LNCAP (cell line): ENCODE data around the gene SCAF4.
A peak's percentile ranks its signal among the peaks of the same experiment; 100 is the strongest.

ENCODE experiments used
- TF ChIP-seq, protein P1 (sequence below): fragments of 450-650 bp; IDR thresholded peaks from 2 replicates; pipeline ENCODE4 v1.5.1; 2017; ENCODE audit warnings: mild to moderate bottlenecking

The SCAF4 gene, protein sequence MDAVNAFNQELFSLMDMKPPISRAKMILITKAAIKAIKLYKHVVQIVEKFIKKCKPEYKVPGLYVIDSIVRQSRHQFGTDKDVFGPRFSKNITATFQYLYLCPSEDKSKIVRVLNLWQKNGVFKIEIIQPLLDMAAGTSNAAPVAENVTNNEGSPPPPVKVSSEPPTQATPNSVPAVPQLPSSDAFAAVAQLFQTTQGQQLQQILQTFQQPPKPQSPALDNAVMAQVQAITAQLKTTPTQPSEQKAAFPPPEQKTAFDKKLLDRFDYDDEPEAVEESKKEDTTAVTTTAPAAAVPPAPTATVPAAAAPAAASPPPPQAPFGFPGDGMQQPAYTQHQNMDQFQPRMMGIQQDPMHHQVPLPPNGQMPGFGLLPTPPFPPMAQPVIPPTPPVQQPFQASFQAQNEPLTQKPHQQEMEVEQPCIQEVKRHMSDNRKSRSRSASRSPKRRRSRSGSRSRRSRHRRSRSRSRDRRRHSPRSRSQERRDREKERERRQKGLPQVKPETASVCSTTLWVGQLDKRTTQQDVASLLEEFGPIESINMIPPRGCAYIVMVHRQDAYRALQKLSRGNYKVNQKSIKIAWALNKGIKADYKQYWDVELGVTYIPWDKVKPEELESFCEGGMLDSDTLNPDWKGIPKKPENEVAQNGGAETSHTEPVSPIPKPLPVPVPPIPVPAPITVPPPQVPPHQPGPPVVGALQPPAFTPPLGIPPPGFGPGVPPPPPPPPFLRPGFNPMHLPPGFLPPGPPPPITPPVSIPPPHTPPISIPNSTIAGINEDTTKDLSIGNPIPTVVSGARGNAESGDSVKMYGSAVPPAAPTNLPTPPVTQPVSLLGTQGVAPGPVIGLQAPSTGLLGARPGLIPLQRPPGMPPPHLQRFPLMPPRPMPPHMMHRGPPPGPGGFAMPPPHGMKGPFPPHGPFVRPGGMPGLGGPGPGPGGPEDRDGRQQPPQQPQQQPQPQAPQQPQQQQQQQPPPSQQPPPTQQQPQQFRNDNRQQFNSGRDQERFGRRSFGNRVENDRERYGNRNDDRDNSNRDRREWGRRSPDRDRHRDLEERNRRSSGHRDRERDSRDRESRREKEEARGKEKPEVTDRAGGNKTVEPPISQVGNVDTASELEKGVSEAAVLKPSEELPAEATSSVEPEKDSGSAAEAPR

DNA sequence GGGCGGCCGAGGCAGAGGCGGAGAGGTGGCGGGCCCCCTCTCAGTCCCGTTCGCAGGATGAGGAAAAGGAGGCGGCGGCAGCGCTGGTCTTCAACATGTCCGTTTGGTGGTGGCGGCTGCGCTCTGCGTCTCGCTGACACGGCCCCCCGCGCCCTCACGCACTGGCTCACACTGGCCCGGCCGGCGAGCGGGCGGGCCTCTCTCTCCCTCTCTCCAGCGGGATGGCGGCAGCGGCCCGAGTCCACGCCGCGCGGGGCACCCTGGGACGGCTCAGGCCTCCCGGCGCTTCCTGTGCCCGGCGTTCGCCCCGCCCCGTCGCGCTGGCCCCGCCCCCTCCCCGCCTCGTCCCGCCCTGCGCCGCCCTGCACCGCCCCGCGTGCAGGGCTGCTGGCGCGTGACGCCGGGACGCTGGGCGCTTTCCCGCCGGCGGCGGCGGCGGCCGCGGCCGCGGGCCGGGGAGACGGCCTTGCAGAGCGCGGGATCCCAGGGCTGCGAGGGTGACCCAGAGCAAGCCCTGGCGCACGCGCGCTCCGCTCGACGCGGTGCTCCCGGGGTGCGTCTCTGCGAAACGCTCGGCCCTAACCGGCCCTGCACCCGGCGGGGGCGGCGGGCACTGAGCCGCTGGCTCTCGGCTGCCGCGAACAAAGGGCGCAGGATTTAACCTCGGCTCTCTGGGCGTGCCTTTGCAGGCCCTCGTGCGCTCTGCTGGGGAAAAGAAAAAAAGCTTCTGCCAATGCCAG lies at the start of gene SCAF4:
Gene SCAF4 (minus strand): TSS at position 262 of the 740 bp plus-strand sequence. CDS start 426 bp downstream, outside the sequence.
- TF ChIP-seq, protein P1, sequence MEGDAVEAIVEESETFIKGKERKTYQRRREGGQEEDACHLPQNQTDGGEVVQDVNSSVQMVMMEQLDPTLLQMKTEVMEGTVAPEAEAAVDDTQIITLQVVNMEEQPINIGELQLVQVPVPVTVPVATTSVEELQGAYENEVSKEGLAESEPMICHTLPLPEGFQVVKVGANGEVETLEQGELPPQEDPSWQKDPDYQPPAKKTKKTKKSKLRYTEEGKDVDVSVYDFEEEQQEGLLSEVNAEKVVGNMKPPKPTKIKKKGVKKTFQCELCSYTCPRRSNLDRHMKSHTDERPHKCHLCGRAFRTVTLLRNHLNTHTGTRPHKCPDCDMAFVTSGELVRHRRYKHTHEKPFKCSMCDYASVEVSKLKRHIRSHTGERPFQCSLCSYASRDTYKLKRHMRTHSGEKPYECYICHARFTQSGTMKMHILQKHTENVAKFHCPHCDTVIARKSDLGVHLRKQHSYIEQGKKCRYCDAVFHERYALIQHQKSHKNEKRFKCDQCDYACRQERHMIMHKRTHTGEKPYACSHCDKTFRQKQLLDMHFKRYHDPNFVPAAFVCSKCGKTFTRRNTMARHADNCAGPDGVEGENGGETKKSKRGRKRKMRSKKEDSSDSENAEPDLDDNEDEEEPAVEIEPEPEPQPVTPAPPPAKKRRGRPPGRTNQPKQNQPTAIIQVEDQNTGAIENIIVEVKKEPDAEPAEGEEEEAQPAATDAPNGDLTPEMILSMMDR: no peak

DNA sequence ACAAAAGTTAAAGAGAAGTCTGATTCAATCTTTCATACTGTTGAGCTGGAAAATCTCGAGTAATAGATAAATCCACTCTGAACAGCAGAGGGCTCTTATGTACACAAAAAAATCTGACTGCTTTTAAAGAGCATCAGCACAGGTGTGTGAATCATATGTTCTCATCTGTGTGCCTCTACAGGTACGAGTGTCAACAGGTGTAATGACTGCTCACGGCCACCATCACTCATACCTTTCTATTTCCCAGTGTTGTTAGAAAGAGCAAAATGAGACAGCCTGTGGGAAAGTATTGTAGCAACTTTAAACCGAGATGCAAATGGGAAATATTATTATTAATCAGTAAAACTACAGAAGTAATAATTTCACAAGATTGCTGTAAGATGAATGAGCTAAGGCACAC lies 49.0 kb upstream of the SCAF4 start:
- TF ChIP-seq, protein P1: peak; percentile 61

DNA sequence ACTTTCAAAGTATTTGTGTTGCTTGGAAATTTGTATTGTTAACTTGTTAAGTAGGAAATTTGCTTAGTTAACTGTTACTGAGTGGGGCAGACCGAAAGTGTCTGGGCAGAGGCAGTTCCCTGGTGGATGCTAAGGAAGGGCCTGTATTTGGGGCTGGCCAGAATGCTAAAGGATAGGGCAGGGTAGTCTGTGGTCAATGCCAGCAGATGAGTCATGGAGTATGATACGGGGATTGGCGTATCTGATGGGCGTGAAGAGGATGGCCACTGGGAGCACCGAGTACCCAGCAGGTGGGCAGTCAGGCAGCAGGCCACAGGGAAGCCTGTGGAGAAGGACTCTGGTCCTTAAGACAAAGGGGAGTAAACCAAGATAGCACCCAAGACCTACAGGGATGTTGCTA lies 46.6 kb upstream of the SCAF4 start:
- TF ChIP-seq, protein P1: no peak

DNA sequence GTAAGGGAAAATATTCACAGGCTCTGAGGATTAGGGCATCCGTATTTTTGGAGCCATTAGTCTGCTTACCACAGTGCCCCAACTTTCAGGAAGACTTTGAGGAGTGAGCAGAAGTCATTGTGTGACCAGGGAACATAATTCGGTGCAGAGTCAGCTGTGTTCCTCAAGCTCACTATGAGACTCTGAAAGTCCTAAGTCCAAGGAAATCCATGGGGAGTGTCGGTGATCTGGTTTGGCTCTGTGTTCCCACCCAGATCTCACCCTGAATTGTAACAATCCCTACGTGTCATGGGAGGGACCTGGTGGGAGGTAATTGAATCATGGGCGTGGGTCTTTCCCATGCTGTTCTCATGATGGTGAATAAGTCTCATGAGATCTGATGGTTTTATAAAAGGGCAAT lies 45.9 kb upstream of the SCAF4 start:
- TF ChIP-seq, protein P1: no peak

DNA sequence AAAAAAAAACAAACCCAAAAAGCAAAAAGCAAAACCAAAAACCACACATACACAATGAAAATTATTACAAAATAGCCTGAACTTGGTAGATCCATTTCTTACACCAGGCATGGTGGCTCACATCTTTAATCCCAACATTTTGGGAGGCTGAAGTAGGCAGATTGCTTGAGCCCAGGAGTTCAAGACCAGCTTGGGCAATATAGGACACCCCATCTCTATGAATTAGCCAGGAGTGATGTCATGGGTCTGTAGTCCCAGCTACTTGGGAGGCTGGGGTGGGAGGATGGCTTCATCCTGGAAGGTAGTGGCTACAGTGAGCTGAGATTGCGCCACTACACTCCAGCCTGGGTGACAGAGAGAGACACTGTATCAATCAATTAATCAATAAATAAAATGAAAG lies 42.1 kb upstream of the SCAF4 start:
- TF ChIP-seq, protein P1: no peak

DNA sequence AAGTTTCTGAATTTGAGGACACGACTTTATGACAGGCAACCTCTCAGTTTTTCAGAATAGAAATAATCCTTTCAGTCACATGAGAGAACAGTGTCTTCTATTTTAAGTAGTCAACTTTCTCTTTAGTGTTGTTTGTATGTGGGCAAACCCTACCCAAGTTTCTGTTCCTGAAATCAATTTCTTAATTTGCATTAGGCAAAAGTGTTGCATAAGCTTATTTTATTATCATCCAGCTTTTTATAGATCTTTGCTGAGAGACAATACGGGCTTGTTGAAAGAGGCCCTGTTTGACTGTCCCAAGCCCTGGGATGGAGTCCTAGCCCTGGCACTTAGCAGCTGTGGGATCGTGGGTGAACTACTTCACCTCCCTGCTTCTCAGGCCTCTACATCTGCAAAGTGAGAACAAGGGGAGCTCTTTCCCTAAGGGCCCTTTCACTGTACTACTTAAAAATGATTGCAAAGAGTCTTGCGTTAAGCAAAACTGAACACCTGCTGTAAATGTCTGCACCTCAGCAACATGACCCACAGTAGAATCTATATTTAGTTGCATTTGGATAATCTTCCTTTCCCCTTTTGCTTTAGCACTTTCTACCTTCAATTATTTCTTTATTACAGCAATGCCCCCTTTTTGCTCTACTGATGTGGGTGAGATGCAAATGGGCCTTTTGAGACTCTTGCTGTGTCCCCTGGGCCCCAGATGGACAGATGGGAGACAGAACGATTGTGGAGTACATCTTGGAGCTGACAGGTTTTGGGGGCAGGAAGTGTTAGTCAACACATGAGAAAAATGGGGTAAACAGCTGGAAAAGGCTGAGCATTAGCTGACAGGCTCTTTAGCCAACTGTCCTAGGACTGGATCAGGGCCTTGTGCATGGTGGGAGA lies 41.0 kb upstream of the SCAF4 start:
- TF ChIP-seq, protein P1: no peak
